GM21737 (cell line): ENCODE results near the gene PPM1B.
"Not testable (repeated sequence)": the region's sequence is repeated elsewhere in the genome, so short reads cannot be mapped to it uniquely, and the experiment has no call there.

ENCODE experiments used
- ATAC-seq: cut with Tn5 transposase; IDR thresholded peaks from one replicate; pipeline ENCODE4 v1.9.1; 2021; ENCODE audit warnings: mild to moderate bottlenecking, moderate library complexity; ENCODE audit not compliant: unreplicated experiment

The PPM1B gene

GRCh38 chr2:44246840-44247369, 78.2 kb downstream of the PPM1B start:
- ATAC-seq: no peak

GRCh38 chr2:44247924-44248323, 79.2 kb downstream of the PPM1B start:
- no peak for ATAC-seq

- ATAC-seq: not testable (repeated sequence)
These were observed 80.6 kb downstream of the PPM1B start for GRCh38 chr2:44249269-44249668.

- peak; percentile 67 for ATAC-seq
These were observed 81.7 kb downstream of the PPM1B start for GRCh38 chr2:44250376-44250775.

- no peak for ATAC-seq
These were observed 85.3 kb downstream of the PPM1B start for GRCh38 chr2:44254023-44254422.

GRCh38 chr2:44255704-44256103, 87.0 kb downstream of the PPM1B start:
- ATAC-seq: not testable (repeated sequence)

- ATAC-seq: not testable (repeated sequence)
These were observed 89.1 kb downstream of the PPM1B start for GRCh38 chr2:44257802-44258201.

- ATAC-seq: no peak
These were observed 98.7 kb downstream of the PPM1B start for GRCh38 chr2:44267269-44267795.

- no peak for ATAC-seq
These were observed 99.3 kb downstream of the PPM1B start for GRCh38 chr2:44267796-44268648.

- ATAC-seq: no peak
These were observed 101.2 kb downstream of the PPM1B start for GRCh38 chr2:44269831-44270230.

- ATAC-seq: no peak
These were observed 102.6 kb downstream of the PPM1B start for GRCh38 chr2:44271296-44271695.

GRCh38 chr2:44273076-44273475, 104.4 kb downstream of the PPM1B start:
- no peak for ATAC-seq

GRCh38 chr2:44273596-44273995, 104.9 kb downstream of the PPM1B start:
- no peak for ATAC-seq

- ATAC-seq: no peak
These were observed 107.2 kb downstream of the PPM1B start for GRCh38 chr2:44275927-44276303.

- ATAC-seq: no peak
These were observed 108.9 kb downstream of the PPM1B start for GRCh38 chr2:44277541-44277940.

GRCh38 chr2:44280869-44281268, 112.2 kb downstream of the PPM1B start:
- no peak for ATAC-seq
